Measurements from ENCODE around the gene RANBP1.
A peak's percentile ranks its signal among the peaks of the same experiment; 100 is the strongest.

DNA sequence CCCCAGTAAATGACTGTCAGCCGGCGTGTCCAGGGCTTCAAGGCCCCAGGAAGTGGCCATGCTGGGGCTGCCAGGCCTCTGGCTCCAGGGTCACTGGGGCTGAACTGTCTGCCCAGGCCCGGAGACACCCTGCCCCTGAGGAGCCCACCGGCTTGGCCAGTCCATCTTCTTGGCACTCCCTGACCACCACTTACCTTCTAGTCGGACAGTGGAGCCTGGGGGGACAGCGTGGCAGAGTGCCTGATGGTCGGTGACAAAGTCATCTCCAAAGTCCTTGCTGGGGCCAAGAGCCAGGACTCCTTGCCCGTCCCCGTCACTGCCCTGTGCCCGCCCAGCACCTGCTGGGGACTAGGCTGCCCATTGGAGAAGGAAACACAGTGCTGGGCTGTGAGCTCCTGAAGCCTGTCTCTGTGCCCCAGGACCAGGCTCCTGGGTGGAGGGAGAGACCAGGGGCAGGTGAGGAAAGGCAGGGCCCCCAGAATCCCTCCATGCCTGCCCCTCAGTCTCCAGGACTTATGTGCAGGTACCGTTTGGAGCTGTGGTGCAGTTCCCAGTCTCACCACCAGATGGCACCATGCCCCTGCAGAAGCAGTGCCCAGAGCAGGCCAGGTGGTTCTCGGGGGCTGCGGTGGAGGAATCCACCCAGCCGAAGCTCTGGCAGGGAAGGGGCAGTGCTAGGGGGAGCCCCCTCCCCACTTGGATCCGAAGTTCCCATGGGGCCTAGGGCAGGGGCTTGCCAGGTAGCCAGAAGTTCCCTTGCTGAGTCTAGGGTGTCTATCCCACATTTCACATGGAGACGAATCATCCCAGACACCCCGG is 40.9 kb downstream of the RANBP1 start:
- TF ChIP-seq, protein P1, sequence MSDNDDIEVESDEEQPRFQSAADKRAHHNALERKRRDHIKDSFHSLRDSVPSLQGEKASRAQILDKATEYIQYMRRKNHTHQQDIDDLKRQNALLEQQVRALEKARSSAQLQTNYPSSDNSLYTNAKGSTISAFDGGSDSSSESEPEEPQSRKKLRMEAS (IDR thresholded peaks at IDR 0.05) = peak; percentile 54; the same call in 1 of the 2 replicates
- TF ChIP-seq, protein P2, sequence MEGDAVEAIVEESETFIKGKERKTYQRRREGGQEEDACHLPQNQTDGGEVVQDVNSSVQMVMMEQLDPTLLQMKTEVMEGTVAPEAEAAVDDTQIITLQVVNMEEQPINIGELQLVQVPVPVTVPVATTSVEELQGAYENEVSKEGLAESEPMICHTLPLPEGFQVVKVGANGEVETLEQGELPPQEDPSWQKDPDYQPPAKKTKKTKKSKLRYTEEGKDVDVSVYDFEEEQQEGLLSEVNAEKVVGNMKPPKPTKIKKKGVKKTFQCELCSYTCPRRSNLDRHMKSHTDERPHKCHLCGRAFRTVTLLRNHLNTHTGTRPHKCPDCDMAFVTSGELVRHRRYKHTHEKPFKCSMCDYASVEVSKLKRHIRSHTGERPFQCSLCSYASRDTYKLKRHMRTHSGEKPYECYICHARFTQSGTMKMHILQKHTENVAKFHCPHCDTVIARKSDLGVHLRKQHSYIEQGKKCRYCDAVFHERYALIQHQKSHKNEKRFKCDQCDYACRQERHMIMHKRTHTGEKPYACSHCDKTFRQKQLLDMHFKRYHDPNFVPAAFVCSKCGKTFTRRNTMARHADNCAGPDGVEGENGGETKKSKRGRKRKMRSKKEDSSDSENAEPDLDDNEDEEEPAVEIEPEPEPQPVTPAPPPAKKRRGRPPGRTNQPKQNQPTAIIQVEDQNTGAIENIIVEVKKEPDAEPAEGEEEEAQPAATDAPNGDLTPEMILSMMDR (IDR thresholded peaks at IDR 0.05; ENCODE audit: control extremely low read depth in 1 of 3, insufficient read depth in 1 of 3, low read depth in 1 of 3, low read length in 3 of 3) = peak; percentile 97 to 99 (median 99)
- no peak for TF ChIP-seq POLR2A (IDR thresholded peaks at IDR 0.05; ENCODE audit: control extremely low read depth in 1 of 2, low read depth in 2 of 2, low read length in 2 of 2)
- no peak for TF ChIP-seq NRF1 (IDR thresholded peaks at IDR 0.05; ENCODE audit: low read depth, low read length)
- no peak for TF ChIP-seq EP300 (IDR thresholded peaks at IDR 0.05; ENCODE audit: borderline replicate concordance in 1 of 2, low read depth in 2 of 2, low read length in 2 of 2)
- no peak for TF ChIP-seq SAP30 (IDR thresholded peaks at IDR 0.05; ENCODE audit: insufficient read depth, insufficient replicate concordance, low read length)

Measured in H1 (cell line).